Trophoblast cell (in vitro differentiated cells and primary cell): Measurements from ENCODE around the gene ZSWIM6.

Experiments
- DNase-seq, 2 donors: peaks; one replicate each; pipeline ENCODE4 v3.0.0-alpha.2; 2016
- H2AFZ ChIP-seq: 2 replicates; pipeline ENCODE4 v1.6.1; 2013; ENCODE audit warnings: low read length, moderate library complexity, mild to moderate bottlenecking; ENCODE audit not compliant: insufficient read depth, poor library complexity
- H2AK5ac ChIP-seq: 2 replicates; pipeline ENCODE4 v1.6.1; 2013; ENCODE audit warnings: mild to moderate bottlenecking, low read length
- H2BK120ac ChIP-seq: 2 replicates; pipeline ENCODE4 v1.6.1; 2013; ENCODE audit warnings: low read length, mild to moderate bottlenecking, moderate library complexity; ENCODE audit not compliant: insufficient read depth, poor library complexity
- H2BK12ac ChIP-seq: 2 replicates; pipeline ENCODE4 v1.6.1; 2013; ENCODE audit warnings: mild to moderate bottlenecking, low read length, moderate library complexity
- H2BK5ac ChIP-seq: 2 replicates; pipeline ENCODE4 v1.6.1; 2013; ENCODE audit warnings: low read length, low read depth, moderate library complexity, mild to moderate bottlenecking; ENCODE audit not compliant: poor library complexity
- H3K14ac ChIP-seq: 2 replicates; pipeline ENCODE4 v1.6.1; 2013; ENCODE audit warnings: mild to moderate bottlenecking, low read length
- H3K18ac ChIP-seq: 2 replicates; pipeline ENCODE4 v1.6.1; 2013; ENCODE audit warnings: mild to moderate bottlenecking, low read length
- H3K23ac ChIP-seq: 2 replicates; pipeline ENCODE4 v1.6.1; 2013; ENCODE audit warnings: low read length
- H3K27ac ChIP-seq: 2 replicates; pipeline ENCODE4 v1.5.1; 2013; ENCODE audit warnings: low read depth, mild to moderate bottlenecking, inconsistent platforms, low read length, moderate library complexity
- H3K27me3 ChIP-seq: 2 replicates; pipeline ENCODE4 v1.6.1; 2013; ENCODE audit warnings: inconsistent platforms, mild to moderate bottlenecking, low read length, moderate library complexity; ENCODE audit not compliant: insufficient read depth
- H3K36me3 ChIP-seq, 2 experiments: 1 replicate in 1 of 2; 2 replicates in 1 of 2; pipeline ENCODE4 v1.6.1; 2013; ENCODE audit warnings: low read length in 2 of 2, mild to moderate bottlenecking in 2 of 2, moderate library complexity in 1 of 2; ENCODE audit not compliant: insufficient read depth in 2 of 2, control insufficient read depth in 1 of 2
- H3K4ac ChIP-seq: 2 replicates; pipeline ENCODE4 v1.6.1; 2013; ENCODE audit warnings: low read depth, mild to moderate bottlenecking, low read length, moderate library complexity
- H3K4me1 ChIP-seq, 2 experiments: 1 replicate in 1 of 2; 2 replicates in 1 of 2; pipeline ENCODE4 v1.6.1; 2013; ENCODE audit warnings: low read length in 2 of 2, mild to moderate bottlenecking in 2 of 2, moderate library complexity in 1 of 2; ENCODE audit not compliant: insufficient read depth in 2 of 2, control insufficient read depth in 1 of 2
- H3K4me2 ChIP-seq: 2 replicates; pipeline ENCODE4 v1.6.1; 2013; ENCODE audit warnings: inconsistent platforms, mild to moderate bottlenecking, low read length, moderate library complexity
- H3K4me3 ChIP-seq: 2 replicates; pipeline ENCODE4 v1.5.1; 2013; ENCODE audit warnings: mild to moderate bottlenecking, low read depth, low read length, inconsistent platforms
- H3K79me1 ChIP-seq: one replicate; pipeline ENCODE4 v1.6.1; 2013; ENCODE audit warnings: low read length
- H3K79me2 ChIP-seq: 2 replicates; pipeline ENCODE4 v1.6.1; 2013; ENCODE audit warnings: low read length, mild to moderate bottlenecking; ENCODE audit not compliant: control insufficient read depth, insufficient read depth, poor library complexity
- H3K9ac ChIP-seq: 2 replicates; pipeline ENCODE4 v1.6.1; 2013; ENCODE audit warnings: mild to moderate bottlenecking, low read length
- H3K9me3 ChIP-seq: 2 replicates; pipeline ENCODE4 v1.6.1; 2013; ENCODE audit warnings: low read depth, mild to moderate bottlenecking, control low read depth, inconsistent platforms, low read length; ENCODE audit not compliant: insufficient read depth
- H4K12ac ChIP-seq: 2 replicates; pipeline ENCODE4 v1.6.1; 2013; ENCODE audit warnings: low read depth, mild to moderate bottlenecking, low read length, moderate library complexity
- H4K8ac ChIP-seq: 2 replicates; pipeline ENCODE4 v1.6.1; 2013; ENCODE audit warnings: low read depth, mild to moderate bottlenecking, low read length, moderate library complexity
- H4K91ac ChIP-seq: one replicate; pipeline ENCODE4 v1.6.1; 2013; ENCODE audit warnings: low read depth, mild to moderate bottlenecking, low read length, moderate library complexity
- WGBS: extraction: QIAGEN DNeasy Blood & Tissue Kit; methylation state at CpG from one replicate; pipeline ENCODE4 v1.1.7; 2013; ENCODE audit warnings: missing lambda C conversion rate; ENCODE audit not compliant: insufficient read length, insufficient coverage; ENCODE audit errors: extremely low coverage; 5-methylcytosine and 5-hydroxymethylcytosine counted together

ZSWIM6 gene

GRCh38 chr5:61438298-61438970 is 106.4 kb downstream of the ZSWIM6 start:
- Histone ChIP-seq H3K27ac (no peak overlapping the region), H2BK12ac (no peak overlapping the region), H3K79me1 (no peaks in the 10 kb centered on the region), H4K91ac (no peak overlapping the region), H2AFZ (no peak overlapping the region), H3K27me3 (no peaks in the 10 kb centered on the region), H2BK5ac (no peak overlapping the region), H3K9me3 (peaks cover 3% of the 10 kb centered on the region), H2AK5ac (no peak overlapping the region), H3K4me3 (no peak overlapping the region), H3K79me2 (no peaks in the 10 kb centered on the region), H4K12ac (no peak overlapping the region), H3K9ac (no peak overlapping the region), H3K36me3 (no peaks in the 10 kb centered on the region), H4K8ac (no peak overlapping the region), H3K14ac (no peak overlapping the region), H3K4ac (no peak overlapping the region), H3K18ac (no peak overlapping the region), H3K4me1 (no peaks in the 10 kb centered on the region), H3K23ac (no peak overlapping the region), H3K4me2 (no peak overlapping the region), H2BK120ac (no peak overlapping the region)
- no peak for DNase-seq
- no CpG with 5 or more reads among the region's 3 CpGs for WGBS

GRCh38 chr5:61440086-61440485 is 108.0 kb downstream of the ZSWIM6 start:
- Histone ChIP-seq H2BK120ac (no peak overlapping the region), H3K27me3 (no peaks in the 10 kb centered on the region), H2AK5ac (no peak overlapping the region), H3K4me2 (no peak overlapping the region), H2BK12ac (no peak overlapping the region), H3K4me1 (no peaks in the 10 kb centered on the region), H2AFZ (no peak overlapping the region), H4K8ac (no peak overlapping the region), H3K4me3 (no peak overlapping the region), H3K9ac (no peak overlapping the region), H2BK5ac (no peak overlapping the region), H4K12ac (no peak overlapping the region), H4K91ac (no peak overlapping the region), H3K9me3 (peaks cover 3% of the 10 kb centered on the region), H3K4ac (no peak overlapping the region), H3K27ac (no peak overlapping the region), H3K79me1 (no peaks in the 10 kb centered on the region), H3K36me3 (no peaks in the 10 kb centered on the region), H3K14ac (no peak overlapping the region), H3K79me2 (no peaks in the 10 kb centered on the region), H3K18ac (no peak overlapping the region), H3K23ac (no peak overlapping the region)
- no peak for DNase-seq
- WGBS = 100% methylated on average over 2 of the region's 3 CpGs

GRCh38 chr5:61440596-61440995 is 108.5 kb downstream of the ZSWIM6 start:
- Histone ChIP-seq H3K4ac (no peak overlapping the region), H3K79me1 (no peaks in the 10 kb centered on the region), H3K18ac (no peak overlapping the region), H3K27me3 (no peaks in the 10 kb centered on the region), H3K4me3 (no peak overlapping the region), H2BK5ac (no peak overlapping the region), H3K23ac (no peak overlapping the region), H2AFZ (no peak overlapping the region), H3K14ac (no peak overlapping the region), H3K4me1 (no peaks in the 10 kb centered on the region), H3K36me3 (no peaks in the 10 kb centered on the region), H3K9me3 (peaks cover 3% of the 10 kb centered on the region), H2BK120ac (no peak overlapping the region), H2AK5ac (no peak overlapping the region), H4K12ac (no peak overlapping the region), H3K9ac (no peak overlapping the region), H2BK12ac (no peak overlapping the region), H4K8ac (no peak overlapping the region), H3K79me2 (no peaks in the 10 kb centered on the region), H3K27ac (no peak overlapping the region), H4K91ac (no peak overlapping the region), H3K4me2 (no peak overlapping the region)
- no peak for DNase-seq
- no CpG with 5 or more reads among the region's 3 CpGs for WGBS

- no peak for DNase-seq
- Histone ChIP-seq H3K4me2 (no peak overlapping the region), H3K79me2 (no peaks in the 10 kb centered on the region), H2AK5ac (no peak overlapping the region), H3K9ac (no peak overlapping the region), H3K4me1 (no peaks in the 10 kb centered on the region), H4K12ac (no peak overlapping the region), H4K8ac (no peak overlapping the region), H3K79me1 (no peaks in the 10 kb centered on the region), H3K4me3 (no peak overlapping the region), H2BK120ac (no peak overlapping the region), H3K4ac (no peak overlapping the region), H3K14ac (no peak overlapping the region), H3K9me3 (peaks cover 3% of the 10 kb centered on the region), H2BK12ac (no peak overlapping the region), H2AFZ (no peak overlapping the region), H2BK5ac (no peak overlapping the region), H3K27me3 (no peaks in the 10 kb centered on the region), H4K91ac (no peak overlapping the region), H3K18ac (no peak overlapping the region), H3K23ac (no peak overlapping the region), H3K36me3 (no peaks in the 10 kb centered on the region), H3K27ac (no peak overlapping the region)
- WGBS = 100% methylated on average over 1 of the region's 4 CpGs
Observed at GRCh38 chr5:61441742-61442141, 109.7 kb downstream of the ZSWIM6 start.
